Keratinocyte (primary cell): ENCODE results near the gene FOXI1.

Source experiments
- CTCF ChIP-seq, 3 experiments: IDR thresholded peaks in 1 of 3; conservative IDR thresholded peaks in 1 of 3; optimal IDR thresholded peaks in 1 of 3; 2 replicates in 2 of 3; 3 replicates in 1 of 3; pipeline versions ENCODE3 to v1.5.1; 2011; ENCODE audit warnings: low read length in 3 of 3, mild to moderate bottlenecking in 3 of 3, moderate library complexity in 2 of 3, control low read depth in 1 of 3, inconsistent platforms in 1 of 3; ENCODE audit not compliant: insufficient read depth in 2 of 3; ENCODE audit errors: extremely low read depth in 1 of 3
- EZH2 ChIP-seq: IDR thresholded peaks from one replicate; pipeline ENCODE4 v1.6.1; 2012; ENCODE audit warnings: inconsistent platforms, mild to moderate bottlenecking, low read length, moderate library complexity

GRCh38 chr5:170143091-170143490 lies 37.4 kb downstream of the FOXI1 start:
- no peak for TF ChIP-seq CTCF (optimal IDR thresholded peaks at IDR 0.05 in 1 of 3, IDR thresholded peaks at IDR 0.05 in 1 of 3, conservative IDR thresholded peaks at IDR 0.05 in 1 of 3; ENCODE audit: extremely low read depth in 1 of 3, insufficient read depth in 2 of 3, low read length in 3 of 3)
- no peak for TF ChIP-seq EZH2
